Lower leg skin (tissue), 4 donors: ENCODE measurements around the gene MRPL32. TPM values are rescaled to one million over a fixed set of nuclear protein-coding genes. Genes with fewer than 3 reads are reported as not detected.

Source experiments
- DNase-seq, 2 donors: peaks; one replicate each; pipeline ENCODE4 v3.0.0-alpha.2; 2019; ENCODE audit warnings: low spot score in 2 of 2
- H3K4me3 ChIP-seq: fragments of 200-600 bp; sonication (generic); 2 replicates; pipeline ENCODE4 v1.5.1; 2017; ENCODE audit warnings: mild to moderate bottlenecking, low read depth; ENCODE audit not compliant: poor library complexity, severe bottlenecking
- CTCF ChIP-seq, 3 donors: fragments of 450-650 bp; IDR thresholded peaks; one replicate each; pipeline ENCODE4 v1.5.1; 2016; ENCODE audit warnings: antibody characterized with exemption in 3 of 3, mild to moderate bottlenecking in 3 of 3, moderate library complexity in 2 of 3
- POLR2A ChIP-seq, 2 donors: fragments of 450-650 bp; IDR thresholded peaks; one replicate each; pipeline ENCODE4 v1.6.1; 2016 to 2017; ENCODE audit warnings: antibody characterized with exemption in 2 of 2, mild to moderate bottlenecking in 1 of 2, moderate library complexity in 1 of 2
- WGBS, 2 donors: methylation state at CpG; one replicate each; pipeline ENCODE4 v1.1.5; 2018; 5-methylcytosine and 5-hydroxymethylcytosine counted together
- intact Hi-C: fragments of 100-400 bp; cut with DNase I; formaldehyde crosslinking; loops from one replicate; pipeline ENCODE4 v1.15.0; 2023; ENCODE audit warnings: low total_unique reads
- total RNA-seq, 4 donors: library from RNA; depleted of rRNA; stranded (reverse); fragments of >200 nt; gene quantifications; one replicate each; pipeline ENCODE4 v1.1.0, GENCODE V29; 2016

Gene MRPL32
- total RNA-seq, 4 donors from 2014 or later = 19.1 to 31.7 (median 25.7) TPM

- intact Hi-C loops = no loop called here
- 58 to 76% methylated on average over 3 of the region's 3 CpGs for WGBS, 2 donors
- TF ChIP-seq CTCF (IDR thresholded peaks at IDR 0.05) (no peak), POLR2A (IDR thresholded peaks at IDR 0.05) (no peak)
- no peak for DNase-seq
- no peak overlapping the region for H3K4me3 ChIP-seq
These were observed 2.7 kb upstream of the MRPL32 start for GRCh38 chr7:42929449-42929848.

DNA sequence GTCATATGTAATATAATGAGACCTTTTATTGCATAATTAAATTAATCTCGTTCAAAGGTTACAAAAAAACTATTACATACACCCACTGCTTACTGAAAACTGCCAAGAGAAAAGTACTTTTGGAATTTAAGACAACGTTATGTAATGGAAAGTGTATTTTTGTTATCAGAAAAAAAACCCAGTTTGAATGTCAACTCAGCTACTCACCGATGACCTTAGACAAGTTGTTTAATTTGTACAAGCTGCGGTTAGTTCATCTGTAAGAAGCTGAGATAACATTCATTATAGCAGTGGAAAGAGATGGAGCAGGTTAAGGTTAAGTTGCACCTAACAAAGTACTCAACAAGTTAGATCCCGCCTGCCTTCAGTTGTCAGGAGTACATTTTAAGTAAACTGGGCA is 1.3 kb upstream of the MRPL32 start:
- 5 to 11% methylated on average over 5 of the region's 5 CpGs for WGBS, 2 donors
- no peak for DNase-seq
- intact Hi-C loops = no loop called here
- H3K4me3 ChIP-seq = no peak overlapping the region
- no peak for TF ChIP-seq CTCF (IDR thresholded peaks at IDR 0.05)
- TF ChIP-seq POLR2A (IDR thresholded peaks at IDR 0.05) = no peak

DNA sequence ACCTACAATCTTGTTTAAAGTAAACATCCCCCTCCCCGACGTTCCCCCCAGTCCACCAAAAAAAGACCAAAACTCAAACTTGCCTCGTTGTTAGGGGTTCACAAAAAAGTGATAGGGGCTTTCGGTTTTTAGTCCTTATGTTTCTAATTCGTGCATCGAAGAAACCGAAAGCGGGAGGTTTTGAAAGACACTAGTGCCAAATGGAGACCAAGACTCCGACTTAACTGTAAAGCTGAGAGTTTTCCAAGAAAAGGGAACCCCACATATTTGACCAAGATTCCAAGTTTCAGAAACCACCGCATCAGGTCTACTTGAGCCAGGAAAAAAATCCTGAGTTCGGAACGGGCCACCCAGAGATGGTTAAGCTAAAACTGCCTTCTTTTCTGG is 736 bp upstream of the MRPL32 start:
- intact Hi-C loops = no loop called here
- TF ChIP-seq POLR2A (IDR thresholded peaks at IDR 0.05) = no peak
- no peak for TF ChIP-seq CTCF (IDR thresholded peaks at IDR 0.05)
- peak overlapping the region; percentile 68 for H3K4me3 ChIP-seq
- 0 to 1% methylated on average over 12 of the region's 12 CpGs for WGBS, 2 donors
- DNase-seq = no peak

DNA sequence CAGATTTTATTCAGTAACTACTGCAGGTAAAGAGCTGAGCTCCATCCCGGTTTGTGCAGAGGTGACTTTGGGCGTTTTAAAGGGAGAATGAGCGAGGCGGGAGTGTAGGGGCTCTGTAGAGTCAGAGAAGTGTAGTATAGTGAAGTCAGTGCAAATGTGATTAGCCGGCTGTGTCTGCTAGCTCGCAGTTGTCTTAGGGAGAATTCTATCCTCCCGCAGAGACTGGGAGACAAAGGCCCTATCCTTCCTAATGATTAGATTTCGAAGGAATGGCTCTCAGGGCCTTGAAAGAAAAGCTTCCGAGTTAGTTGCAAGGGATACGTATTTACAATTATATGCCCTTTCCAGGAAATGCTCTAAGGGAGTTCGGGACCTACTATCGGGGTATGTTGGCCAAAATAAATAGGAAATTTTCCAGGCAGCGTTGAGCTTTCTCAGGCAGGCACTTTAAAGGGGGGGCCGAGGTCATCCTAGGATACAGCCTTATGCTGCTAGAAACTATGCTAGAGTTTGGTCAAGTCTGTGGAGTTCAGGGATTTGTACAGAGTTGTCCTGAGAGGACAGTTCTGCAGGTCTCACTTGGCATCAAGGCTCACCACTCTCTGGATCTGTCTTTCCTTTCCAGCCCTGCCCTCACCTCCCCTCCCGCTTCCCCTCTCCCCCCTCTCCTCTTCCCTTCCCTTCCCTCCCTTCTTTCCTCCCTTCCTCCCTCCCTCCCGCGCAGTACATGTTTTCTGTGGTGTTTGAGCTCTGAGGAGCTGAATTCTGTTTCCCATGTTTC is 825 bp downstream of the MRPL32 start:
- H3K4me3 ChIP-seq = peak overlapping the region; percentile 68
- TF ChIP-seq POLR2A (IDR thresholded peaks at IDR 0.05) (no peak), CTCF (IDR thresholded peaks at IDR 0.05) (no peak)
- 1% methylated on average over 17 of the region's 17 CpGs for WGBS, 2 donors
- no peak for DNase-seq
- intact Hi-C loops = no loop called here

DNA sequence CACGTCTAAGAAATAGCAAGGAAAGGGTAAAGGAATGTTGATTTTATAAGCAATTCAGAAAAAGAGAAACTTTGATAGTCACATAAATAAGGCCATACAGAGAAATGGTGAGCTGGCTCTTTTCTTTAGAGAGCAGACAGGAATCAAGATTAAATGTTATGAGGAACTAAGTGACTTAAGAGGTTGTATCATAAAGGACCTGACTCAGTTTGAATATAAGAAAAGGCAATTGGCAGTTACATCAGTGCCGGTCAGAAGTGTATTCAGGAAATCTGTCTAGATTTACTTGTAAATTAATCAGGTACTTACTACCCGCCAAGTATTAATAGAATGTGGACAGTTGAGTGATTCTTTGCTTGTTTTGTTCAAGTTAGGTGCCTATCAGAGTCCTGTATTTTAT is 2.1 kb downstream of the MRPL32 start:
- DNase-seq = no peak
- TF ChIP-seq CTCF (IDR thresholded peaks at IDR 0.05) (no peak), POLR2A (IDR thresholded peaks at IDR 0.05) (no peak)
- intact Hi-C loops = no loop called here
- no peak overlapping the region for H3K4me3 ChIP-seq
- WGBS, 2 donors = 81 to 89% methylated on average over 3 of the region's 3 CpGs

- no peak overlapping the region for H3K4me3 ChIP-seq
- no peak for TF ChIP-seq POLR2A (IDR thresholded peaks at IDR 0.05)
- no peak for TF ChIP-seq CTCF (IDR thresholded peaks at IDR 0.05)
- no peak for DNase-seq
- WGBS, 2 donors = 91 to 94% methylated on average over 5 of the region's 5 CpGs
- intact Hi-C loops = no loop called here
These were observed 3.7 kb downstream of the MRPL32 start for GRCh38 chr7:42935861-42936260.
